Endometrial microvascular endothelial cells (primary cell): ENCODE measurements around the gene GNG5. TPM values are rescaled to one million over a fixed set of nuclear protein-coding genes. Genes with fewer than 3 reads are reported as not detected.

Experiments used
- in situ Hi-C: cut with HindIII; loops from 2 replicates; pipeline ENCODE4 v1.10.0; 2017; ENCODE audit warnings: low sequenced_read_pairs, low pct_unique_long_range_greater_than_20kb; ENCODE audit errors: inconsistent ontology term
- total RNA-seq: library from RNA; depleted of rRNA; stranded (reverse); fragments of >200 nt; gene quantifications from one replicate; pipeline ENCODE4 v1.2.3, GENCODE V29; 2015; ENCODE audit errors: inconsistent ontology term

GNG5 gene
- 69.5 TPM for total RNA-seq

DNA sequence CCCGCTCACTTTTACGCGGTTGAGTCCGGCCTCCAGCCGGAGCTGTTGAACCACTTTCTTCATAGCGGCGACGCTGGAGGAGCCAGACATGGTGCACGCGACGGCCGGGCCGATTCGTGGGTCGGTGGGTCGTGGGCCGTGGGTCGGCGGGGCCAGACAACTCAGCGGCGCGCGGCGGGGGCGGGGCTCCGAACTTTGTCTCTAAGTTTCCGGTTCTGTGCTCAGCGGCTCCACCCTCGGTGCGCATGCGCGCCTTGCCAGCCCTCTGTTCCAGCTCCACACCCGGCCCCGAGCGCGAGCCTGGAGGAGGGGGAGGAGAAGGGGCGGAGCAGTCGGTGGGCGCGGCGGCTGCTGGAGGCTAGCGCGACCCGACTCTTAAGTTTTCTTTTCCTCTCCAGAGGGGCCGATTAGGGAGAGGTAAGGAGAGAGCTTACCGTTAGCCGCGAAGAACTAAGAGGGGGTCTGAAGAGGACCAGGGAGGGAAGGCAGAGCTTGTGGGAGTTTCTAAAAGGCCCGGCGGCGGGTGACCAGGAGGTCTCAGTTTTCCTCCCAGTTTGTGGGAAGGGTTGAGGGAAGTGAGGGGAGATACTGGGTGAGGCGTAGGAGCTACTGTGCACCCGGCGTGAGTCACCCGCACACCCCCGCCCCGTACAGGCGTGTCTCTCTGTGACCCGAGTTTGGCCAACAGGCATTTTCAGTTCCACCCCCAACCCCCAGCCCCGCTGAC is at the start of gene GNG5, which contains the start of gene SPATA1:
TSS of gene GNG5 (minus strand) at position 580 of the 727 bp plus-strand sequence. CDS start at position 90, 490 bp downstream.
TSS of gene SPATA1 (plus strand) at position 385 of the 727 bp plus-strand sequence. CDS start 9,974 bp downstream, outside the sequence.
- in situ Hi-C loops, result loop anchor here (10.0 kb wide), 1 partner anchor 99 kb away; no protein-coding TSS in a partner anchor

DNA sequence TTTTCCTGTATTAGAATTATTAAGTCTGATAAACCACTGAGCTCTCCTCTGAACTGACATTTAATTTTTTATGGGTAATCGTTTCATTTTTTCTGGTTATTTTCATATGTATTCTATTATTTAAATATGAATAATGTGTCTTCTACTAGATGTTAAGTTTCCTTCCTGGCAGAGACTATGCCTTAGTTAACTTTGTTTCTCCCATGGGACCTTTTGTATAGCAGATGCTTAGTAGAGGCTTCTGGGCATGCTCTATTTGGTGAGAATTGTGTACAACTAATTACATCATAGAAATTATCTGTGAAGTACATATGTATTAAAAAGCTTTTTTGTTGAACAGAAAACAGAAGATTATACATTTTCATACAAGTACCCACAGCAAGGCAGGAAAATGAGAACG is 44.4 kb upstream of the GNG5 start:
- in situ Hi-C loops, result no loop called here

DNA sequence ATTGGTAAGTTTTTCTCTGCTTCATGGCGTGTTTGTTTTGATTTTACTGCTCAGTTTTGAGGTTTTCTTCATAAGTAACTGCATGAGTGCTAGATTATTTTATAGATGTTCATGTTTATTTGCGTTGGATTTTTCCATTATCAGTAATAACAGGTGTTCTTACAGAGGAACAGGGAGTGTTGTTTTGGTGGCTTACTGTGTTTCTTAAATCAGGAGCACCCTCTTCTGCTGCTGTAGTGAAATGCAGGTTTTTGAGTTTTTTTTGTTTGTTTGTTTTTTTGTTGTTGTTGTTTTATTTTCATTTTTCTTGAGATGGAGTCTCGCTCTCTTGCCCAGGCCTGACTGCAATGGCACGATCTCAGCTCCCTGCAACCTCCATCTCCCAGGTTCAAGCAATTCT is 35.3 kb upstream of the GNG5 start:
- in situ Hi-C loops, result no loop called here

DNA sequence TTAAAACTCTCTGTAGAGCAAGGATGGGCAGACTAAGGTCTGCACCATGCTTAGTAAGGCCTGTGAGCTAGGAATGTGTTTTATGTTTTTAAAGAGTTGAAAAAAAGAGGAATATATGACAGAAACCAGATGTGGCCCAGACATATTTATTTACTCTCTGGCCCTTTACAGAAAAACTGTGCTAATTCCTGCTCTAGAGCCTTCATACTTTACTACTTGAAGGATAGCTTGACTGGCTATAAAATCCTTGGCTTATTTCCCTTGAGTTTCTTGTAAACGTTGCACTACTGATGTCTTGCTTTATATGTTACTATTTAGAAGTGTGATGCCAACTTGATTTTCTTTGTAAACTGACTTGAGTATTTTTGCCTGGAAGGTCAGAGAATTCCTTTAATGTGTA is 34.4 kb upstream of the GNG5 start:
- in situ Hi-C loops, result no loop called here

DNA sequence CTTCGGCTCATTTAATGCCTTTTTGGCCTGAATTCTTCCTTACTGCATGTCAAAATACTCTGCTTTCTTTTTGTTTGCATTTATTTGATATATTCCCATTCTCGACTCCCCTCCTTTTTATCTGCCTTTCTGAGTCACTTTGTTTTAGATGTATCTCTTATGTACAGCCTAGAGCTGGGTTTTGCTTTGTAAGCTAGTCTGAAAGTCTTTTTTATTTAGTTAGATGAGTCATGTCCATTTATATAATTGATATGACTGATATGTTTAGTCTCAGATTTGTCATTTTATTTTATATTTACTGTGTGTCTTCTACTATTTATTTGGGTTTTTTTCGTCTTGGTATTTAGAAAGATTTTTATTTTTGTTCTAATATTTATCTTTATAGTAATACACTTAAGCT is 33.6 kb upstream of the GNG5 start:
- in situ Hi-C loops, result no loop called here

DNA sequence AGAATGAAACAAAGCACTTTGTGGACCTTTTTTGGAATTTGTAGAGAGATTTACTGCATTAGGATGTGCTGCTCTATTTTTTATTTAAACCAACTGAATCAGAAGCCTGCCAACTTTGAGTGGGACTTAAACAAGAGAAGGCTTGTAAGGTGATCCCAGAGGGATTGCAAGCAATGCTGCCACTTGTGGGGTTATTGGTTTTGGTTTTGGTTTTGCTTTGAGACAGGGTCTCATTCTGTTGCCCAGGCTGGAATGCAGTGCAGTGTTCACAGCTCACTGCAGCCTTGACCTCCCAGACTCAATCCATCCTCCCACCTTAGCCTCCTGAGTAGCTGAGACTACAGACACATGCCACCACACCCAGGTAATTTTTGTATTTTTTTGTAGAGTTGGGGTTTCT is 32.2 kb upstream of the GNG5 start:
- in situ Hi-C loops, result no loop called here

DNA sequence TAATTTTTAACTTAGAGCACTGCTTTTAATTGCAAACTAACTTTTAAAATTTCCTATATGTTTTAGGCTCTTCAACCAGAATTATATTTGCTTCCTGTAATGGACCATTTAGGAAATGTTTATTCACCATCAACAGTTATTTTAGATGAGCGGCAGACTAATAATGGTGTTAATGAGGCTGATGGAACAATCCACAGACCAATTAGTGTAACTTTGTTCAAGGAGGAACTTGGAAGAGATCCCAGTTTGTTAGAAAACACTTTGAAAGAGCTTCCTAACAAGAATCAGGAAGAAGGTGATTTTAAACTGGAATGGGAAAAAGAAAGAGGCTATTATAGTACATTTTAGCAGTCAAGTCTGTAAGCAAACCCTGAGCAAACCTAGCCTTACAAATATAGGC is 19.4 kb upstream of the GNG5 start:
- in situ Hi-C loops, result no loop called here

DNA sequence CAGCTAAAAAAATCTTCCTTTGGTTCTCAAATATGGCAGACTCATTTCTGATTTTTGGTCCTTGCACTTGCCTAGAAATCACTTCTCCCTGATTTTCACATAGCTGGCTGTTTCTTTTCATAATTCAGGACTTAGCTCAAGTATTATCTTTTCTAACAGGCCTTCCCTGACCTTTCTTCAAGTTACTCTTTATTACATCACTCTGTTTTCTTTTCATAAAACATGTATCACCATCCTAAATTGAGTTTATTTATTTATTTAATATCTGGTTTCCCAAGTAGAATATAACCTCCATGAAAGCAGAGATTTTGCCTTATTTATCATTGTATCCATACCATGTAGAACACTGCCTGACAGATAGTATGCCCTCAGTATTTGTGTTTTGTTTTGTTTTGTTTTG is 18.2 kb upstream of the GNG5 start:
- in situ Hi-C loops, result no loop called here

DNA sequence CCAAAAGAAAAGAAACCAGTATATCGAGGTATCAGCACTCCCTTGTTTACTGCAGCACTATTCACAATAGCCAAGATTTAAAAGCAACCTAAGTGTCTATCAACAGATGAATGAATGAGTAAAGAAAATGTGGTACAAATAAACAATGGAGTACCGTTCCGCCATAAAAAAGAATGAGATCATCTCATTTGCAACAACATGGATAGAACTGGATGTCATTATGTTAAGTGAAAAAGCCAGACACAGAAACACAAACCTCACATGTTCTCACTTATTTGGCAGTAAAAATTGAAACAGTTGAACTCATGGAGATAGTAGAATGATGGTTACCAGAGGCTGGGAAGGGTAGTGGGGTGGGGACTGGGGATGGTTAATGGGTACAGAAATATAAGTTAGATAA is 4.3 kb upstream of the GNG5 start:
- in situ Hi-C loops, result no loop called here

DNA sequence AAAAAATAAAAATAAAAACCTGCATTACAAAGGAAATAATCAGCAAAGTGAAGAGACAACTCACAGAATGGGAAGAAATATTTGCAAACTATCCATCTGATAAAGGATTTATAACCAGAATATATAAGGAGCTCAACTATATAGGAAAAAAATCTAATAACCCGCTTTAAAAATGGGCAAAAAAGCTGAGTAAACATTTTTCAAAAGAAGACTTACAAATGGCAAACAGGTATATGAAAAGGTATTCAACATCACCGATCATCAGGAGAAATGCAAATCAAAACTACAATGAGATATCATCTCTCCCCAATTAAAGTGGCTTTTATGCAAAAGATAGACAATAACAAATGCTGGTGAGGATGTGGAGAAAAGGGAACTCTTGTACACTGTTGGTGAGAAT is 3.8 kb upstream of the GNG5 start:
- in situ Hi-C loops, result no loop called here

DNA sequence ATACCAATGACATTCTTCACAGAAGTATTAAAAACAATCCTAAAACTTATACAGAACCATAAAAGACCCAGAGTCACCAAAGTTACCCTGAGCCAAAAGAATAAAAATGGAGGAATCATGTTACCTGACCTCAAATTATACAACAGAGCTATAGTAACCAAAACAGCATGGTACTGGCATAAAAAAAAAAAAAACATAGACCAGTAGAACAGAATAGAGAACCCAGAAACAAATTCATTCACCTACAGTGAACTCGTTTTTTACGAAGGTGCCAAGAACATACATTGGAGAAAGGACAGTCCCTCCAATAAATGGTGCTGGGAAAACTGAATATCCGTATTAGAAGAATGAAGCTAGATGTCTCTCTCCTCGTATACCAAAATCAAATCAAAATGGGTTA is 2.6 kb upstream of the GNG5 start:
- in situ Hi-C loops, result loop anchor here (10.0 kb wide), 1 partner anchor 96 kb away; no protein-coding TSS in a partner anchor

DNA sequence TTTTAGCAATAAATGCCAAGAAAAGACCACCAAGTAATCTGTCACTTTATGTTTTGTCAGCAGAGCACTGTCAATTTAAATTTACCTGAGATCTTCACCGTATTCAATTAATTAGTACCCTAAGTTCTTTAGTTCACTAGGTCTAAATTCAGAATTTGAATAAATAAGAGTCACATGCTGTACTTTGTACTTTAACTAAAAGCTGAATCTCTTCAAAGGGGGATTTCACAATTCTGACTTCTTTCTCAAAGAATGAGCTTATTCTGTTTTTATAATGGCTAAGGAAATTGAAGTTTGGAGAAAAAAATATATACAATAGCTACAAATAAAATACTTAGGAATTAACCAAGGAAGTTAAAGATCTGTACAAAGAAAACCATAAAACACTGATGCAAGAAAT is 2.1 kb upstream of the GNG5 start:
- in situ Hi-C loops, result loop anchor here (10.0 kb wide), 1 partner anchor 96 kb away; no protein-coding TSS in a partner anchor

DNA sequence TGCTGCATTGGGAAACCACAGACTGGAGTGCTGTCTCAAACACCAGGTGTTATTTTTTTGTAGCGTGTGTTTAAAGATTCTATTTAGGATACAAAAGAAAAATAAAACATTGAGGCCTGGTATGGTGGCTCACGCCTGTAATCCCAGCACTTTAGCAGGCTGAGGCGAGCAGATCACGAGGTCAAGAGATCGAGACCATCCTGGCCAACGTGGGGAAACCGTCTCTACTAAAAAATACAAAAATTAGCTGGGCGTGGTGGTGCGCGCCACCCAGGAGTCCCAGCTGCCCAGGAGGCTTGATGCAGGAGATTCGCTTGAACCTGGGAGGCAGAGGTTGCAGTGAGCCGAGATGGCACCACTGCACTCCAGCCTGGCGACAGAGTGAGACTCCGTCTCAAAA is 1.5 kb upstream of the GNG5 start:
- in situ Hi-C loops, result loop anchor here (10.0 kb wide), 1 partner anchor 97 kb away; no protein-coding TSS in a partner anchor

DNA sequence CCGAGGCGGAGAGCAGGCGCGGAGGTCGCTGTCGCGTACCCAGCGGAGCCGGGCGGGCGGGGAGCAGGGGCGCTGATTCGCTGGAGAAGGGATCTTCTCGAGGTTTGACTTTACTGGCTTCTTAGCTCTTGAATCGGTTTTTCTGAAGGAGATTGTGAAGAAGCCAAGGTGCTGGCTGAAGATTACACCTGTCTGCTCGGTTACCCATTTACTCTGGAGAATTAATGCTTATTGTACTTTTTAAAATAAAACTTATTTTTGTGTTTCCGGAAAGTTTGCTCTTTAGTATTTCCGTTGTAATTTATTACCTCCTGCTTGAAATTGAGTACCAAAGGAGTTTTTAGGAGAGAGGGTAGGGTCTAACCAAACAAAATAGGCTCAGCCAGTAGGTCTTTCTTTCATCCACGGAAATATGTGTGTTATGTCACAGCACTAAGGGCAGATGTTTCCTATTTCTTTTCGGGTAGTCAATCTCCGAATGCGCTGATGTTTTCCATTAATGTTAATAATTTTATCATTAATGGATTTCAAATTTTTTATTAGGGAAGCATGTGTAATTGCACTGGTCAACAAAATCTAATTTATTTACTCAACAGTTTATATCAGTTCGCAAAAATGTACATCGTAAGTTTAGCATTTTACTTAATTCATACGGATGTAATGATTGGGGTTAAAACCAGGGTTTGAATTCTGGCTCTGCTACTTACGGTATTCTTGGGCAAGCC is 510 bp upstream of the GNG5 start:
- in situ Hi-C loops, result loop anchor here (10.0 kb wide), 1 partner anchor 98 kb away; no protein-coding TSS in a partner anchor

DNA sequence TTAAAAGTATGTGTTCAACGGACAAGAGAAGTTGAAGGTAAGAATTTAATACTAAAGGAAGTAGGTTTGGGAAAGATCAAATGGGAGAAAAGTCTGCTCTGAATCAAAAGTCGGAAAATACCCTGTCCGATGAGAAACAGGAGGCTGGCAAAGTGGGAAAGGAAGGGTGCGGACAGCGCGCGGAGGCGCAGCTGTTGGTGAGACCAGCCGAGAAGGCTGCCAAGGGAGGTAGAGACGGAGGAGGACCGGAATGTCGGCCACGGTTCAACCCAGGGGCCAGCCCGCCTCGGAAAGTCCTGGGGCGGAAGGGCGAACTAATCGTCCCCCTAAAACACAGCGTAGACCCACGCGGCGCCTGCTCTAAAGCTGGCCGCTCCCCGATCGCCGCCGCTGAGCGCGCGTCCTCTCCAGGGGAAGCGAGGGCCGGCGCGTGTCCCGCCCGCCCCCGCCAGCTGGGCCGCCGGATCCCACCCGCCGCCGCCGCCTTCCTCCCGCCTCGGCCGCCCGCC is 834 bp downstream of the GNG5 start:
- in situ Hi-C loops, result loop anchor here (10.0 kb wide), 1 partner anchor 99 kb away; no protein-coding TSS in a partner anchor

DNA sequence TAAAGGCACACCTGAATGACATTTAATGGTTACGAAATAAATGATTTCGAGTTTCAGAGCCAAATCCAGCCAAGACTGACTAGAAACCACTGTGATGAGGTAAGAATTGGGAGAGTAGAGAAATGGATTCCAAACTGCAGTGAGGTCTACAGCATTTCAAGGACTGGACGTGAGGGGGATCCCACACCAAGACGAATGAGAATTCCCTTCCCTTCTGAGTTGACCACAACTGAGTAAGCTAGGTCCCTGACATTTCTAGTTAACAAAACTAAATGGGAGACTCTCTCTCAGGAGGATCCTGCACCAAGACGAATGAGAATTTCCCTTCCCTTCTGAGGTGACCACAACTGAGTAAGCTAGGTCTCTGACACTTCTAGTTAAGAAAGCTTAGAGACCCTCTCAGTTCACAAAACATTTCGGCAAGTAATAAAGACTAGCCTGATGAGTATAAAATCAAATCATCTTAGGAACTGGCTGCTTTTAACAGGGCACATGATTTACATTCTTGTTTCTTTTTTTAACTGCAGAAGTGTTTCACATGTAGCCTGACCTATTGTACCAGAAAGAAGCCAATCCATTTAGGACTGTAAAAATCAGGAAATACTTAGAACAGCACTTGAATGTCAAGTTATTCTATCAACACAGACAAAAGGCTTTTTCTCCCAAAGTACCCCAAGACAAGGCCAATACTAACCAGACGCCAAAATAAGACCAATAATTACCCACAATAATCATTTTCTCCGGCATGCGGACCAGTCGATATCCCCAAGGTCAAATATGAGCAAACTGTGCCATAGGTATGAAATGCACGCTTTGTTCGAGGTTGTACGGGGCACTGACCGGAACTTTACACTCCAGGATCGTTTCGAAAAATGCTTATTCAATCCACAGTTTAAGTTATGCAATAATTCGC is 1.5 kb downstream of the GNG5 start:
- in situ Hi-C loops, result loop anchor here (10.0 kb wide), 1 partner anchor 100 kb away; no protein-coding TSS in a partner anchor

DNA sequence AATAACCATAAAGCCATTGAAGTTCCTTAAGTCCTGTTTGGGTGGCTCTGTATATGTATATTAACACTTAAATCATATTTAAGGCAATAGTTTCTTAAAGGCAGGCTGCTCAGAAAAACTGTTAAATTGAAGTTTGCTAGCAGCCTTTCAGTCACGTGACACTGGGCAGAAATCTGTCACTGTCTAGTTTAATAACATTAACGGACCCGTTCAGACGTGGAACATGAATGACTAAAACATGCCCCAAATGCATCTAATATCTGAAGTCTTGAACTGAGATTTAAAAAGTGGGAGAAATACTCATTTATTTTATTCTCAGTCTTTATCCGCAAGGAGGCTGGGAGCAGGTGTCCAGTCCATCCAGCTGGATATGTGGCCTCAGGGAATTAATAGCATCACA is 3.5 kb downstream of the GNG5 start:
- in situ Hi-C loops, result loop anchor here (10.0 kb wide), 1 partner anchor 102 kb away; no protein-coding TSS in a partner anchor

DNA sequence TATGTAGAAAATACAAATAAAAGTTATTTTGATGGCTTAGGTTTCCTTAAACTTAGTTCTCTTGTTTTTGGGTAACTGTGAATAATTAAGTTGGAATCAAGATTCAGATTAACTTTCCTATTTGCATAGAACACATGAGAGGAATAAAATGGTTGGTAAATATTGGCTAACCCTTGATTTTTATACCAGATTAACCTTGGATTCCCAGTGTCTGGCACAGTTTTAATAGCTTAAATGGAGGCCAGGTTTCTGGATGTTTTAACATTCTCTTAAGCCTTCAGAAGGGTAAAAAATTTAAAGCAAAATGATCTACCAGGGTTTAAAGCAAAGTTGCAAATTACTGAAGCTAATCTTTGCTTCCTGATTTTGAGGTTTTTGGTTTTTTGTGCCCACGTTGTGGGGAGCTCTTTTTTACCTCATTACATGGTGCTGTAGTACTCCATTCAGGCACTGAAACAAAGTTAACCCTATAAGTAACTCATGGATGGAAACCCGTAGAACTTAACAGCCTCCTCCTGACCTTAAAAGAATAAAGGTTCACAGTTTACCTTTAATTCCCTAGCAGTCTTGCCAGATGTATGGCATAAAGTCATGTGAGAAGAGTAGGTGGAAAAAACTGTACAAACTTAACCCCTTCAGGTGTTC is 8.6 kb downstream of the GNG5 start:
- in situ Hi-C loops, result no loop called here
